GM23338 (cell line): Measurements from ENCODE around the gene HSCB. TPM values are rescaled to one million over a fixed set of nuclear protein-coding genes. Genes with fewer than 3 reads are reported as not detected.

Experiments
- ATAC-seq: fragments of 200-7000 bp; cut with Tn5 transposase; 3 replicates; pipeline ENCODE4 v1.9.1; 2020
- DNase-seq: peaks from one replicate; pipeline ENCODE4 v3.0.0-alpha.2; 2015; ENCODE audit warnings: low spot score
- H2AFZ ChIP-seq: fragments of 200-600 bp; sonication (generic); 2 replicates; pipeline ENCODE4 v1.8.0; 2016; ENCODE audit warnings: antibody characterized with exemption, mild to moderate bottlenecking, moderate library complexity
- H3F3A ChIP-seq: fragments of 200-600 bp; sonication (generic); replicated peaks from 2 replicates; pipeline ENCODE4 v1.8.0; 2017; ENCODE audit warnings: antibody characterized with exemption, mixed run types, low read depth
- H3K27ac ChIP-seq: fragments of 200-600 bp; sonication (generic); 2 replicates; pipeline ENCODE4 v1.6.1; 2016; ENCODE audit warnings: low read depth
- H3K27me3 ChIP-seq: fragments of 200-600 bp; sonication (generic); 2 replicates; pipeline ENCODE4 v1.8.0; 2016; ENCODE audit warnings: mild to moderate bottlenecking, mixed run types, moderate library complexity; ENCODE audit not compliant: insufficient read depth
- H3K36me3 ChIP-seq: fragments of 200-600 bp; sonication (generic); 2 replicates; pipeline ENCODE4 v1.8.0; 2016; ENCODE audit warnings: mild to moderate bottlenecking; ENCODE audit not compliant: insufficient read depth
- H3K4me1 ChIP-seq: fragments of 200-600 bp; sonication (generic); 2 replicates; pipeline ENCODE4 v1.8.0; 2016; ENCODE audit warnings: mild to moderate bottlenecking, moderate library complexity; ENCODE audit not compliant: insufficient read depth
- H3K4me2 ChIP-seq: fragments of 200-600 bp; sonication (generic); 2 replicates; pipeline ENCODE4 v1.7.1; 2017; ENCODE audit warnings: mixed run types
- H3K4me3 ChIP-seq: fragments of 200-600 bp; sonication (generic); 2 replicates; pipeline ENCODE4 v1.6.1; 2016; ENCODE audit warnings: mixed run types
- H3K79me2 ChIP-seq: fragments of 200-600 bp; sonication (generic); replicated peaks from 2 replicates; pipeline ENCODE4 v1.8.0; 2017; ENCODE audit warnings: mild to moderate bottlenecking; ENCODE audit not compliant: insufficient read depth
- H3K9me2 ChIP-seq: fragments of 200-600 bp; sonication (generic); 2 replicates; pipeline ENCODE4 v1.8.0; 2017; ENCODE audit not compliant: insufficient read depth
- H4K20me1 ChIP-seq: fragments of 200-600 bp; sonication (generic); replicated peaks from 2 replicates; pipeline ENCODE4 v1.8.0; 2017; ENCODE audit warnings: mild to moderate bottlenecking; ENCODE audit not compliant: insufficient read depth
- H3K27ac Mint-ChIP-seq: 2 replicates; pipeline ENCODE4 v1.8.0; 2020; ENCODE audit warnings: inconsistent platforms, mild to moderate bottlenecking, moderate library complexity, mixed read lengths
- H3K27me3 Mint-ChIP-seq: 3 replicates; pipeline ENCODE4 v1.8.0; 2022; ENCODE audit warnings: low read depth, mild to moderate bottlenecking, moderate library complexity, mixed read lengths, inconsistent platforms; ENCODE audit not compliant: insufficient read depth, poor library complexity
- H3K36me3 Mint-ChIP-seq: 3 replicates; pipeline ENCODE4 v1.8.0; 2021; ENCODE audit warnings: low read depth, mild to moderate bottlenecking, inconsistent platforms, moderate library complexity, mixed read lengths
- H3K4me1 Mint-ChIP-seq: 3 replicates; pipeline ENCODE4 v1.8.0; 2020; ENCODE audit warnings: mild to moderate bottlenecking, inconsistent platforms, mixed read lengths
- H3K4me3 Mint-ChIP-seq: 3 replicates; pipeline ENCODE4 v1.8.0; 2021; ENCODE audit warnings: moderate library complexity, mild to moderate bottlenecking, inconsistent platforms, mixed read lengths
- H3K9me3 Mint-ChIP-seq: 3 replicates; pipeline ENCODE4 v1.8.0; 2020; ENCODE audit warnings: moderate library complexity, mild to moderate bottlenecking, inconsistent platforms, mixed read lengths
- CREB1 ChIP-seq: fragments of 250-450 bp; sonication (Bioruptor Pico); IDR thresholded peaks from 2 replicates; pipeline ENCODE4 v1.5.0; 2020; ENCODE audit warnings: low read depth, mild to moderate bottlenecking, moderate library complexity
- EZH2 ChIP-seq: fragments of 200-600 bp; sonication (generic); IDR thresholded peaks from one replicate; pipeline ENCODE4 v1.8.0; 2017; ENCODE audit warnings: antibody characterized with exemption, mild to moderate bottlenecking, low read depth; ENCODE audit not compliant: unreplicated experiment
- EZH2phosphoT487 ChIP-seq: fragments of 200-600 bp; sonication (generic); IDR thresholded peaks from one replicate; pipeline ENCODE4 v1.8.1; 2018; ENCODE audit warnings: antibody characterized with exemption; ENCODE audit not compliant: unreplicated experiment
- JUNB ChIP-seq: IDR thresholded peaks from one replicate; pipeline ENCODE4 v1.6.1; 2016; ENCODE audit warnings: antibody characterized with exemption; ENCODE audit not compliant: unreplicated experiment
- NANOG ChIP-seq: IDR thresholded peaks from 2 replicates; pipeline ENCODE4 v1.6.1; 2016; ENCODE audit warnings: antibody characterized with exemption, borderline replicate concordance
- POLR2AphosphoS5 ChIP-seq: IDR thresholded peaks from 2 replicates; pipeline ENCODE4 v1.6.1; 2016; ENCODE audit warnings: antibody characterized with exemption, low read depth
- STAT1 ChIP-seq: IDR thresholded peaks from one replicate; pipeline ENCODE4 v1.6.1; 2016; ENCODE audit warnings: antibody characterized with exemption; ENCODE audit not compliant: unreplicated experiment
- ZNF114 ChIP-seq: fragments of 250-450 bp; sonication (Bioruptor Pico); IDR thresholded peaks from 2 replicates; pipeline ENCODE4 v1.5.0; 2020; ENCODE audit warnings: mild to moderate bottlenecking, moderate library complexity
- ZNF331 ChIP-seq: fragments of 250-450 bp; sonication (Bioruptor Pico); IDR thresholded peaks from 2 replicates; pipeline ENCODE4 v1.5.0; 2020; ENCODE audit warnings: low read depth, mild to moderate bottlenecking, moderate library complexity
- polyA plus RNA-seq: library from polyadenylated mRNA; unstranded; fragments of >200 nt; fragmentation: Nextera tagmentation; extraction: Ambion mirVana; gene quantifications from 2 replicates; pipeline ENCODE4 v1.2.1, GENCODE V29; 2016
- total RNA-seq: library from RNA; depleted of rRNA; stranded (reverse); fragments of >200 nt; shearing (Covaris generic); gene quantifications from 2 replicates; pipeline ENCODE4 v1.2.3, GENCODE V29; 2014
- TF ChIP-seq, protein P1 (sequence below): IDR thresholded peaks from one replicate; pipeline ENCODE4 v1.6.1; 2018; ENCODE audit warnings: antibody characterized with exemption; ENCODE audit not compliant: unreplicated experiment
- TF ChIP-seq, protein P2 (sequence below): fragments of 250-450 bp; sonication (Bioruptor Pico); IDR thresholded peaks from 2 replicates; pipeline ENCODE4 v1.5.0; 2020; ENCODE audit warnings: mild to moderate bottlenecking, moderate library complexity
- TF ChIP-seq, protein P3 (sequence below): IDR thresholded peaks from 2 replicates; pipeline ENCODE4 v1.6.1; 2016; ENCODE audit warnings: antibody characterized with exemption
- TF ChIP-seq, protein P4 (sequence below), 2 experiments: fragments of 200-600 bp in 1 of 2; sonication (generic) in 1 of 2; conservative IDR thresholded peaks; 2 replicates each; pipeline versions ENCODE4 v1.5.1 to v1.6.1; 2016 to 2017; ENCODE audit warnings: antibody characterized with exemption in 2 of 2, low read depth in 2 of 2, mild to moderate bottlenecking in 2 of 2, moderate library complexity in 1 of 2

Gene HSCB
- total and polyA plus RNA-seq, 2 experiments from 2014 or later = 18.6 to 30.9 TPM

DNA sequence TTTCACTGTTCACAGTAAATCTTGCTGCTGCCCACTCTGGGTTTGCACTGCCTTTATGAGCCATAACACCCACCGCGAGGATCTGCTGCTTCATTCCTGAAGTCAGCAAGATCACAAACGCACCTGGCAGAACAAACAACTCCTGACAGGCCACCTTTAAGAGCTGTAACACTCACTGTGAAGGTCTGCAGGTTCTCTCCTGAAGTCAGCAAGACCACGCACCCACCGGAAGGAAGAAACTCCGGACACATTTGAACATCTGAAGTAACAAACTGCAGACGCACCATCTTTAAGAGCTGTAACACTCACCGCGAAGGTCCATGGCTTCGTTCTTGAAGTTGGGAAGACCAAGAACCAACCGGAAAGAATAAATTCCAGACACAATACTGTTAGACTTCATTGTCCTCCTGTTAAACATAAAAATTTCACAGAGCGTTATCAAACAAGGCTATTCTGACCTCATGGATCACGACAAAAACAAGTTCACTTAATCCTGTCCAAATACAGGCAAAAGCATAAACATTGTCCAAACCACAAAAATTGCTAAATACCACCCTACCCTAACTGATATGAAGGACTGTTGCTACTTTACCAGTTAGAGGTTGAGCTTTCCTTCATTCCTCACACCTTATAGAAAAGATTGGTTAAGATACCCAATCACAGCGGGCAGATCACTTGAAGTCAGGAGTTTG is 27.7 kb downstream of the HSCB start:
- Mint-ChIP-seq H3K27ac (no peak overlapping the region), H3K36me3 (peaks cover 13% of the 10 kb centered on the region), H3K9me3 (peaks cover 8% of the 10 kb centered on the region; the same call in 2 of the 3 replicates), H3K27me3 (peaks cover 3% of the 10 kb centered on the region), H3K4me3 (no peak overlapping the region), H3K4me1 (peaks cover 5% of the 10 kb centered on the region)
- no peak overlapping the region for H2AFZ ChIP-seq
- no peak overlapping the region; the same call in 1 of the 2 replicates for H3K27ac ChIP-seq
- TF ChIP-seq, protein P1, sequence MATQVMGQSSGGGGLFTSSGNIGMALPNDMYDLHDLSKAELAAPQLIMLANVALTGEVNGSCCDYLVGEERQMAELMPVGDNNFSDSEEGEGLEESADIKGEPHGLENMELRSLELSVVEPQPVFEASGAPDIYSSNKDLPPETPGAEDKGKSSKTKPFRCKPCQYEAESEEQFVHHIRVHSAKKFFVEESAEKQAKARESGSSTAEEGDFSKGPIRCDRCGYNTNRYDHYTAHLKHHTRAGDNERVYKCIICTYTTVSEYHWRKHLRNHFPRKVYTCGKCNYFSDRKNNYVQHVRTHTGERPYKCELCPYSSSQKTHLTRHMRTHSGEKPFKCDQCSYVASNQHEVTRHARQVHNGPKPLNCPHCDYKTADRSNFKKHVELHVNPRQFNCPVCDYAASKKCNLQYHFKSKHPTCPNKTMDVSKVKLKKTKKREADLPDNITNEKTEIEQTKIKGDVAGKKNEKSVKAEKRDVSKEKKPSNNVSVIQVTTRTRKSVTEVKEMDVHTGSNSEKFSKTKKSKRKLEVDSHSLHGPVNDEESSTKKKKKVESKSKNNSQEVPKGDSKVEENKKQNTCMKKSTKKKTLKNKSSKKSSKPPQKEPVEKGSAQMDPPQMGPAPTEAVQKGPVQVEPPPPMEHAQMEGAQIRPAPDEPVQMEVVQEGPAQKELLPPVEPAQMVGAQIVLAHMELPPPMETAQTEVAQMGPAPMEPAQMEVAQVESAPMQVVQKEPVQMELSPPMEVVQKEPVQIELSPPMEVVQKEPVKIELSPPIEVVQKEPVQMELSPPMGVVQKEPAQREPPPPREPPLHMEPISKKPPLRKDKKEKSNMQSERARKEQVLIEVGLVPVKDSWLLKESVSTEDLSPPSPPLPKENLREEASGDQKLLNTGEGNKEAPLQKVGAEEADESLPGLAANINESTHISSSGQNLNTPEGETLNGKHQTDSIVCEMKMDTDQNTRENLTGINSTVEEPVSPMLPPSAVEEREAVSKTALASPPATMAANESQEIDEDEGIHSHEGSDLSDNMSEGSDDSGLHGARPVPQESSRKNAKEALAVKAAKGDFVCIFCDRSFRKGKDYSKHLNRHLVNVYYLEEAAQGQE = no peak
- no peak for TF ChIP-seq CREB1 (CRISPR knock-in tag)
- TF ChIP-seq, protein P2, sequence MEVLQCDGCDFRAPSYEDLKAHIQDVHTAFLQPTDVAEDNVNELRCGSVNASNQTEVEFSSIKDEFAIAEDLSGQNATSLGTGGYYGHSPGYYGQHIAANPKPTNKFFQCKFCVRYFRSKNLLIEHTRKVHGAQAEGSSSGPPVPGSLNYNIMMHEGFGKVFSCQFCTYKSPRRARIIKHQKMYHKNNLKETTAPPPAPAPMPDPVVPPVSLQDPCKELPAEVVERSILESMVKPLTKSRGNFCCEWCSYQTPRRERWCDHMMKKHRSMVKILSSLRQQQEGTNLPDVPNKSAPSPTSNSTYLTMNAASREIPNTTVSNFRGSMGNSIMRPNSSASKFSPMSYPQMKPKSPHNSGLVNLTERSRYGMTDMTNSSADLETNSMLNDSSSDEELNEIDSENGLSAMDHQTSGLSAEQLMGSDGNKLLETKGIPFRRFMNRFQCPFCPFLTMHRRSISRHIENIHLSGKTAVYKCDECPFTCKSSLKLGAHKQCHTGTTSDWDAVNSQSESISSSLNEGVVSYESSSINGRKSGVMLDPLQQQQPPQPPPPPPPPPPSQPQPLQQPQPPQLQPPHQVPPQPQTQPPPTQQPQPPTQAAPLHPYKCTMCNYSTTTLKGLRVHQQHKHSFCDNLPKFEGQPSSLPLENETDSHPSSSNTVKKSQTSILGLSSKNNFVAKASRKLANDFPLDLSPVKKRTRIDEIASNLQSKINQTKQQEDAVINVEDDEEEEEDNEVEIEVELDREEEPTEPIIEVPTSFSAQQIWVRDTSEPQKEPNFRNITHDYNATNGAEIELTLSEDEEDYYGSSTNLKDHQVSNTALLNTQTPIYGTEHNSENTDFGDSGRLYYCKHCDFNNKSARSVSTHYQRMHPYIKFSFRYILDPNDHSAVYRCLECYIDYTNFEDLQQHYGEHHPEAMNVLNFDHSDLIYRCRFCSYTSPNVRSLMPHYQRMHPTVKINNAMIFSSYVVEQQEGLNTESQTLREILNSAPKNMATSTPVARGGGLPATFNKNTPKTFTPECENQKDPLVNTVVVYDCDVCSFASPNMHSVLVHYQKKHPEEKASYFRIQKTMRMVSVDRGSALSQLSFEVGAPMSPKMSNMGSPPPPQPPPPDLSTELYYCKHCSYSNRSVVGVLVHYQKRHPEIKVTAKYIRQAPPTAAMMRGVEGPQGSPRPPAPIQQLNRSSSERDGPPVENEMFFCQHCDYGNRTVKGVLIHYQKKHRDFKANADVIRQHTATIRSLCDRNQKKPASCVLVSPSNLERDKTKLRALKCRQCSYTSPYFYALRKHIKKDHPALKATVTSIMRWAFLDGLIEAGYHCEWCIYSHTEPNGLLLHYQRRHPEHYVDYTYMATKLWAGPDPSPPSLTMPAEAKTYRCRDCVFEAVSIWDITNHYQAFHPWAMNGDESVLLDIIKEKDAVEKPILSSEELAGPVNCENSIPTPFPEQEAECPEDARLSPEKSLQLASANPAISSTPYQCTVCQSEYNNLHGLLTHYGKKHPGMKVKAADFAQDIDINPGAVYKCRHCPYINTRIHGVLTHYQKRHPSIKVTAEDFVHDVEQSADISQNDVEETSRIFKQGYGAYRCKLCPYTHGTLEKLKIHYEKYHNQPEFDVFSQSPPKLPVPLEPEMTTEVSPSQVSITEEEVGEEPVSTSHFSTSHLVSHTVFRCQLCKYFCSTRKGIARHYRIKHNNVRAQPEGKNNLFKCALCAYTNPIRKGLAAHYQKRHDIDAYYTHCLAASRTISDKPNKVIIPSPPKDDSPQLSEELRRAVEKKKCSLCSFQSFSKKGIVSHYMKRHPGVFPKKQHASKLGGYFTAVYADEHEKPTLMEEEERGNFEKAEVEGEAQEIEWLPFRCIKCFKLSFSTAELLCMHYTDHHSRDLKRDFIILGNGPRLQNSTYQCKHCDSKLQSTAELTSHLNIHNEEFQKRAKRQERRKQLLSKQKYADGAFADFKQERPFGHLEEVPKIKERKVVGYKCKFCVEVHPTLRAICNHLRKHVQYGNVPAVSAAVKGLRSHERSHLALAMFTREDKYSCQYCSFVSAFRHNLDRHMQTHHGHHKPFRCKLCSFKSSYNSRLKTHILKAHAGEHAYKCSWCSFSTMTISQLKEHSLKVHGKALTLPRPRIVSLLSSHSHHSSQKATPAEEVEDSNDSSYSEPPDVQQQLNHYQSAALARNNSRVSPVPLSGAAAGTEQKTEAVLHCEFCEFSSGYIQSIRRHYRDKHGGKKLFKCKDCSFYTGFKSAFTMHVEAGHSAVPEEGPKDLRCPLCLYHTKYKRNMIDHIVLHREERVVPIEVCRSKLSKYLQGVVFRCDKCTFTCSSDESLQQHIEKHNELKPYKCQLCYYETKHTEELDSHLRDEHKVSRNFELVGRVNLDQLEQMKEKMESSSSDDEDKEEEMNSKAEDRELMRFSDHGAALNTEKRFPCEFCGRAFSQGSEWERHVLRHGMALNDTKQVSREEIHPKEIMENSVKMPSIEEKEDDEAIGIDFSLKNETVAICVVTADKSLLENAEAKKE = no peak
- no peak for TF ChIP-seq JUNB
- no peak for TF ChIP-seq EZH2
- no peak for TF ChIP-seq POLR2AphosphoS5
- no peak for TF ChIP-seq NANOG
- no peak for TF ChIP-seq ZNF114 (CRISPR knock-in tag)
- no peak for TF ChIP-seq ZNF331
- no peak for TF ChIP-seq EZH2phosphoT487
- TF ChIP-seq STAT1 = no peak
- TF ChIP-seq, protein P3, sequence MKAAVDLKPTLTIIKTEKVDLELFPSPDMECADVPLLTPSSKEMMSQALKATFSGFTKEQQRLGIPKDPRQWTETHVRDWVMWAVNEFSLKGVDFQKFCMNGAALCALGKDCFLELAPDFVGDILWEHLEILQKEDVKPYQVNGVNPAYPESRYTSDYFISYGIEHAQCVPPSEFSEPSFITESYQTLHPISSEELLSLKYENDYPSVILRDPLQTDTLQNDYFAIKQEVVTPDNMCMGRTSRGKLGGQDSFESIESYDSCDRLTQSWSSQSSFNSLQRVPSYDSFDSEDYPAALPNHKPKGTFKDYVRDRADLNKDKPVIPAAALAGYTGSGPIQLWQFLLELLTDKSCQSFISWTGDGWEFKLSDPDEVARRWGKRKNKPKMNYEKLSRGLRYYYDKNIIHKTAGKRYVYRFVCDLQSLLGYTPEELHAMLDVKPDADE = no peak
- TF ChIP-seq, protein P4, sequence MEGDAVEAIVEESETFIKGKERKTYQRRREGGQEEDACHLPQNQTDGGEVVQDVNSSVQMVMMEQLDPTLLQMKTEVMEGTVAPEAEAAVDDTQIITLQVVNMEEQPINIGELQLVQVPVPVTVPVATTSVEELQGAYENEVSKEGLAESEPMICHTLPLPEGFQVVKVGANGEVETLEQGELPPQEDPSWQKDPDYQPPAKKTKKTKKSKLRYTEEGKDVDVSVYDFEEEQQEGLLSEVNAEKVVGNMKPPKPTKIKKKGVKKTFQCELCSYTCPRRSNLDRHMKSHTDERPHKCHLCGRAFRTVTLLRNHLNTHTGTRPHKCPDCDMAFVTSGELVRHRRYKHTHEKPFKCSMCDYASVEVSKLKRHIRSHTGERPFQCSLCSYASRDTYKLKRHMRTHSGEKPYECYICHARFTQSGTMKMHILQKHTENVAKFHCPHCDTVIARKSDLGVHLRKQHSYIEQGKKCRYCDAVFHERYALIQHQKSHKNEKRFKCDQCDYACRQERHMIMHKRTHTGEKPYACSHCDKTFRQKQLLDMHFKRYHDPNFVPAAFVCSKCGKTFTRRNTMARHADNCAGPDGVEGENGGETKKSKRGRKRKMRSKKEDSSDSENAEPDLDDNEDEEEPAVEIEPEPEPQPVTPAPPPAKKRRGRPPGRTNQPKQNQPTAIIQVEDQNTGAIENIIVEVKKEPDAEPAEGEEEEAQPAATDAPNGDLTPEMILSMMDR (conservative IDR thresholded peaks at IDR 0.05; ENCODE audit: low read depth in 2 of 2) = no peak
- H3K27me3 ChIP-seq = no peaks in the 10 kb centered on the region
- ATAC-seq (no peak), DNase-seq (no peak)
- 0 out of 2 replicates have a peak, but pooled peaks cover 2% of the 10 kb centered on the region for H3K36me3 ChIP-seq
- H3K4me3 ChIP-seq = no peak overlapping the region
- H3K9me2 ChIP-seq = no peaks in the 10 kb centered on the region
- no peaks in the 10 kb centered on the region for H3F3A ChIP-seq
- H4K20me1 ChIP-seq = no peaks in the 10 kb centered on the region
- no peak overlapping the region for H3K4me2 ChIP-seq
- no peaks in the 10 kb centered on the region for H3K4me1 ChIP-seq
- peaks cover 15% of the 10 kb centered on the region for H3K79me2 ChIP-seq
